Right ventricle myocardium superior (tissue), 1 donor: ENCODE data around the gene MYBL2. TPM values are rescaled to one million over a fixed set of nuclear protein-coding genes. Genes with fewer than 3 reads are reported as not detected.
A peak's percentile ranks its signal among the peaks of the same experiment; 100 is the strongest.
"Not testable (repeated sequence)": the region's sequence is repeated elsewhere in the genome, so short reads cannot be mapped to it uniquely, and the experiment has no call there.

Experiments
- ATAC-seq: fragments of 200-7000 bp; cut with Tn5 transposase; one replicate; pipeline ENCODE4 v1.9.1; 2020; ENCODE audit warnings: mild to moderate bottlenecking; ENCODE audit not compliant: poor library complexity
- DNase-seq: peaks from one replicate; pipeline ENCODE4 v3.0.0-alpha.2; 2020
- intact Hi-C: fragments of 100-400 bp; cut with DNase I; formaldehyde crosslinking; loops from one replicate; pipeline ENCODE4 v1.11.2; 2022
- total RNA-seq: library from RNA; stranded (reverse); fragmentation: NEBNext Ultra II Directional; extraction: Animal tissue kit (Norgen Biotek cat#: 25700); gene quantifications from one replicate; pipeline ENCODE4 v1.2.1, GENCODE V29; 2021
- donor health status: DM: no; HTN: yes; CAD: no; lungs with severe emphysema.

MYBL2 gene
- total RNA-seq, 1 donor from 2014 or later: 0.78 TPM

GRCh38 chr20:43739148-43739749 is 72.3 kb downstream of the MYBL2 start:
- ATAC-seq (no peak), DNase-seq (no peak)
- intact Hi-C loops: no loop called here

- ATAC-seq: no peak
- intact Hi-C loops: loop anchor here (10.0 kb wide), 1 partner anchor 104 kb away; no protein-coding TSS in a partner anchor
- no peak for DNase-seq
Measured at GRCh38 chr20:43740642-43741041, 73.7 kb downstream of the MYBL2 start.

GRCh38 chr20:43744151-43744611 is 77.3 kb downstream of the MYBL2 start:
- ATAC-seq: no peak
- intact Hi-C loops: loop anchor here (10.0 kb wide), 1 partner anchor 101 kb away; no protein-coding TSS in a partner anchor
- no peak for DNase-seq

- DNase-seq (no peak), ATAC-seq (no peak)
- intact Hi-C loops: loop anchor here (5.0 to 10.0 kb wide), 2 partner anchors 100 to 332 kb away; no protein-coding TSS in a partner anchor
Measured at GRCh38 chr20:43744966-43745730, 78.2 kb downstream of the MYBL2 start.

GRCh38 chr20:43746344-43747137 is 79.6 kb downstream of the MYBL2 start:
- DNase-seq (no peak), ATAC-seq (no peak)
- intact Hi-C loops: loop anchor here (5.0 to 10.0 kb wide), 2 partner anchors 98 to 331 kb away; no protein-coding TSS in a partner anchor

GRCh38 chr20:43748274-43748673 is 81.4 kb downstream of the MYBL2 start:
- intact Hi-C loops: loop anchor here (5.0 to 10.0 kb wide), 2 partner anchors 97 to 329 kb away; no protein-coding TSS in a partner anchor
- ATAC-seq: no peak
- no peak for DNase-seq

- peak; percentile 88 for DNase-seq
- ATAC-seq: peak; percentile 93
- intact Hi-C loops: loop anchor here (5.0 to 10.0 kb wide), 2 partner anchors 95 to 327 kb away; no protein-coding TSS in a partner anchor
Measured at GRCh38 chr20:43749734-43750294, 82.9 kb downstream of the MYBL2 start.

GRCh38 chr20:43750774-43751166 is 83.9 kb downstream of the MYBL2 start:
- no peak for DNase-seq
- no peak for ATAC-seq
- intact Hi-C loops: no loop called here

- DNase-seq (no peak), ATAC-seq (no peak)
- intact Hi-C loops: no loop called here
Measured at GRCh38 chr20:43751167-43752050, 84.5 kb downstream of the MYBL2 start.

- no peak for ATAC-seq
Measured at GRCh38 chr20:43752051-43752360, 85.1 kb downstream of the MYBL2 start.

GRCh38 chr20:43752561-43753301 is 85.8 kb downstream of the MYBL2 start:
- ATAC-seq (peak; percentile 35), DNase-seq (peak; percentile 57)
- intact Hi-C loops: no loop called here

More at GRCh38 chr20:43752051-43752360, 85.1 kb downstream of the MYBL2 start:
- intact Hi-C loops: no loop called here
- DNase-seq: no peak

GRCh38 chr20:43755390-43755789 is 88.5 kb downstream of the MYBL2 start:
- DNase-seq: no peak
- intact Hi-C loops: no loop called here
- no peak for ATAC-seq

GRCh38 chr20:43755851-43756250 is 88.9 kb downstream of the MYBL2 start:
- intact Hi-C loops: no loop called here
- ATAC-seq (no peak), DNase-seq (no peak)

GRCh38 chr20:43757888-43758287 is 91.0 kb downstream of the MYBL2 start:
- ATAC-seq, intact Hi-C loops, DNase-seq: not testable (repeated sequence)

GRCh38 chr20:43761386-43762340 is 94.7 kb downstream of the MYBL2 start:
- ATAC-seq (peak; percentile 66), DNase-seq (no peak)
- intact Hi-C loops: no loop called here

- ATAC-seq: peak; percentile 40
- no peak for DNase-seq
- intact Hi-C loops: no loop called here
Measured at GRCh38 chr20:43762911-43763310, 96.0 kb downstream of the MYBL2 start.
